Sigmoid colon (tissue), 4 donors: ENCODE results near the gene RAPSN.

Source experiments
- CTCF ChIP-seq, 4 experiments: fragments of 450-650 bp in 3 of 4; fragments of 200-600 bp in 1 of 4; IDR thresholded peaks; one replicate each; pipeline ENCODE4 v1.5.1; 2016 to 2019; ENCODE audit warnings: antibody characterized with exemption in 4 of 4, mild to moderate bottlenecking in 3 of 4, moderate library complexity in 2 of 4
- EP300 ChIP-seq, 4 donors: sonication (generic); formaldehyde crosslinking; IDR thresholded peaks; one replicate each; pipeline ENCODE4 v1.6.1; 2017; ENCODE audit warnings: antibody characterized with exemption in 4 of 4

GRCh38 chr11:47399860-47400767 lies 48.8 kb downstream of the RAPSN start:
- TF ChIP-seq CTCF (IDR thresholded peaks at IDR 0.05) (no peak), EP300 (IDR thresholded peaks at IDR 0.05) (no peak)
